Left lung (tissue), 10 donors: ENCODE data around the gene OR2AT4. TPM values are rescaled to one million over a fixed set of nuclear protein-coding genes. Genes with fewer than 3 reads are reported as not detected.
"Not testable (repeated sequence)": the region's sequence is repeated elsewhere in the genome, so short reads cannot be mapped to it uniquely, and the experiment has no call there.

ENCODE experiments used
- ATAC-seq: fragments of 200-7000 bp; cut with Tn5 transposase; one replicate; pipeline ENCODE4 v1.9.1; 2020; ENCODE audit warnings: moderate library complexity
- DNase-seq, 4 donors: peaks; one replicate each; pipeline ENCODE4 v3.0.0-alpha.2; 2013 to 2020
- H3K27ac ChIP-seq, 2 donors: fragments of 200-600 bp; sonication (generic) in 1 of 2; one replicate each; pipeline versions ENCODE4 v1.5.0 to v1.8.0; 2020 to 2021
- H3K27me3 ChIP-seq, 2 donors: fragments of 200-600 bp; sonication (generic) in 1 of 2; one replicate each; pipeline versions ENCODE4 v1.5.0 to v1.8.0; 2020 to 2021
- H3K36me3 ChIP-seq, 2 donors: fragments of 200-600 bp; sonication (generic) in 1 of 2; one replicate each; pipeline versions ENCODE4 v1.5.0 to v1.8.0; 2020 to 2021
- H3K4me1 ChIP-seq, 2 donors: fragments of 200-600 bp; one replicate each; pipeline ENCODE4 v1.8.0; 2021
- H3K4me3 ChIP-seq, 2 donors: fragments of 200-600 bp; sonication (generic) in 1 of 2; one replicate each; pipeline versions ENCODE4 v1.5.0 to v1.8.0; 2020 to 2021; ENCODE audit warnings: mild to moderate bottlenecking in 1 of 2
- H3K9me3 ChIP-seq, 2 donors: fragments of 200-600 bp; sonication (generic) in 1 of 2; one replicate each; pipeline versions ENCODE4 v1.5.0 to v1.8.0; 2020 to 2021
- intact Hi-C, 2 donors: fragments of 100-400 bp; cut with DNase I; formaldehyde crosslinking; loops; one replicate each; pipeline versions ENCODE4 v1.11.2 to v1.14.2; 2022
- polyA plus RNA-seq, 6 donors: library from polyadenylated mRNA; unstranded; fragments of 120-200 nt; gene quantifications; one replicate each; pipeline ENCODE4 v1.2.1, GENCODE V29; 2013; ENCODE audit not compliant: insufficient read length in 6 of 6
- total RNA-seq, 2 donors: library from RNA; stranded (reverse); fragmentation: NEBNext Ultra II Directional; extraction: Animal tissue kit (Norgen Biotek cat#: 25700); gene quantifications; one replicate each; pipeline ENCODE4 v1.2.1, GENCODE V29; 2021
- TF ChIP-seq, protein P1 (sequence below), 2 donors: fragments of 200-600 bp; sonication (generic) in 1 of 2; IDR thresholded peaks; one replicate each; pipeline versions ENCODE4 v1.5.0 to v1.8.0; 2021; ENCODE audit warnings: antibody characterized with exemption in 2 of 2
- donor health status: DM: no; HTN: yes; CAD: no.
- donor health status: DM: no; HTN: no; CAD: no.

Gene OR2AT4
- total and polyA plus RNA-seq, 8 donors = 0.04 to 0.11 (median 0.06) TPM; not detected in 2

DNA sequence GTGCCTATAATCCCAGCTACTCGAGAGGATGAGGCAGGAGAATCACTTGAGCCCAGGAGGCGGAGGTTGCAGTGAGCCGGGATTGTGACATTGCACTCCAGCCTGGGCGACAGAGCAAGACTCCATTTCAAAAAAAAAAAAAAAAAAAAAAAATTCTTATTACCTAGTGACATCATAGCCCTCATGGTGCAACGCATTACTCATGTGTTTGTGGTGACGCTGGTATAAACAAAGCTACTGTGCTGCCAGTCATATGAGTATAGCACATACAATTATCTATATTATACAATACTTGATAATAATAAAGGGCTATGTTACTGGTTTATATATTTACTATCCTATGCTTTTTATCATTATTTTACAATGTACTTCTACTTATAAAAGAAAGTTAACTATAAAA is 41.2 kb downstream of the OR2AT4 start:
- no peaks in the 10 kb centered on the region for H3K27me3 ChIP-seq
- ATAC-seq (no peak), DNase-seq (no peak)
- H3K9me3 ChIP-seq = peaks cover 0 to 9% of the 10 kb centered on the region in 2 donors
- no peak overlapping the region for H3K4me3 ChIP-seq
- intact Hi-C loops = no loop called here
- no peaks in the 10 kb centered on the region for H3K36me3 ChIP-seq
- TF ChIP-seq, protein P1, sequence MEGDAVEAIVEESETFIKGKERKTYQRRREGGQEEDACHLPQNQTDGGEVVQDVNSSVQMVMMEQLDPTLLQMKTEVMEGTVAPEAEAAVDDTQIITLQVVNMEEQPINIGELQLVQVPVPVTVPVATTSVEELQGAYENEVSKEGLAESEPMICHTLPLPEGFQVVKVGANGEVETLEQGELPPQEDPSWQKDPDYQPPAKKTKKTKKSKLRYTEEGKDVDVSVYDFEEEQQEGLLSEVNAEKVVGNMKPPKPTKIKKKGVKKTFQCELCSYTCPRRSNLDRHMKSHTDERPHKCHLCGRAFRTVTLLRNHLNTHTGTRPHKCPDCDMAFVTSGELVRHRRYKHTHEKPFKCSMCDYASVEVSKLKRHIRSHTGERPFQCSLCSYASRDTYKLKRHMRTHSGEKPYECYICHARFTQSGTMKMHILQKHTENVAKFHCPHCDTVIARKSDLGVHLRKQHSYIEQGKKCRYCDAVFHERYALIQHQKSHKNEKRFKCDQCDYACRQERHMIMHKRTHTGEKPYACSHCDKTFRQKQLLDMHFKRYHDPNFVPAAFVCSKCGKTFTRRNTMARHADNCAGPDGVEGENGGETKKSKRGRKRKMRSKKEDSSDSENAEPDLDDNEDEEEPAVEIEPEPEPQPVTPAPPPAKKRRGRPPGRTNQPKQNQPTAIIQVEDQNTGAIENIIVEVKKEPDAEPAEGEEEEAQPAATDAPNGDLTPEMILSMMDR (IDR thresholded peaks at IDR 0.05) = no peak
- H3K4me1 ChIP-seq = no peaks in the 10 kb centered on the region
- no peak overlapping the region for H3K27ac ChIP-seq

DNA sequence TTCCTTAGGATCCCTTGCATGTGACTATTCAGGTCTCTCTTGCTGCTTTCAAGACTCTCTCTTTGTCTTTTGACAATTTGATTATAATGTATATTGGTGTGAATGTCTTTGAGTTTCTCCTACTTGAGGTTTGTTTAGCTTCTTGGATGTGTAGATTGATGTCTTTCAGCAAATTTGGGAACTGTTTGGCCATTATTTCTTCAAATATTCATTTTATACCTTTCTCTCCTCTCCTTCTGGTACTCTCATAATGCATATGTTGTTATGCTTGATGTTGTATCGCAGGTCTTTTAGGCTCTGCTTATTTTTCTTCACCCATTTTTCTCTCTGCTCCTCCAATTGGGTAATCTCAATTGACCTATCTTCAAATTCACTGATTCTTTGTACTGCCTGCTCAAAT is 44.2 kb downstream of the OR2AT4 start:
- no peaks in the 10 kb centered on the region for H3K36me3 ChIP-seq
- no peak overlapping the region for H3K27ac ChIP-seq
- no peak overlapping the region for H3K4me3 ChIP-seq
- TF ChIP-seq, protein P1 (IDR thresholded peaks at IDR 0.05) = no peak
- intact Hi-C loops = no loop called here
- peaks cover 0 to 9% of the 10 kb centered on the region in 2 donors for H3K9me3 ChIP-seq
- no peak for DNase-seq
- no peaks in the 10 kb centered on the region for H3K4me1 ChIP-seq
- ATAC-seq = no peak
- no peaks in the 10 kb centered on the region for H3K27me3 ChIP-seq

DNA sequence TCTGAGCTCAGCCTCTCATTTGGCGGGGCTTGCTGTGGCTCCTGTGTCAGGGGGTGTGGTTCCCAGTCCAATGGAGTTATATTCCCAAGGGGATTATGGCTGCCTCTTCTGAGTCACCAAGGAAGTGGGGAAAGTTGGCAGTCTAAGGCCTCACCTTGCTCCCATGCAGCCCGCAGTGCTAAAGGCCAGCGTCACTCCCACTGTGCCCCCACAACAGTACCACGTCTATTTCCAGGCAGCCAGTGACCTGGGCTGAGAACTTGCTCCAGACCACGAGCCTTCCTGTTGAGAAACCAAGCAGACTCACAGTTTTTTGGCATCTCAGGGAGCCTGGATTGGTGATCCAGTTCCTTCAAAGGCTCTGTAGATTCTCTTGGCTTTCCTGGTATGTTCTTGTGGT is 45.6 kb downstream of the OR2AT4 start:
- DNase-seq (no peak), ATAC-seq (no peak)
- intact Hi-C loops = no loop called here

DNA sequence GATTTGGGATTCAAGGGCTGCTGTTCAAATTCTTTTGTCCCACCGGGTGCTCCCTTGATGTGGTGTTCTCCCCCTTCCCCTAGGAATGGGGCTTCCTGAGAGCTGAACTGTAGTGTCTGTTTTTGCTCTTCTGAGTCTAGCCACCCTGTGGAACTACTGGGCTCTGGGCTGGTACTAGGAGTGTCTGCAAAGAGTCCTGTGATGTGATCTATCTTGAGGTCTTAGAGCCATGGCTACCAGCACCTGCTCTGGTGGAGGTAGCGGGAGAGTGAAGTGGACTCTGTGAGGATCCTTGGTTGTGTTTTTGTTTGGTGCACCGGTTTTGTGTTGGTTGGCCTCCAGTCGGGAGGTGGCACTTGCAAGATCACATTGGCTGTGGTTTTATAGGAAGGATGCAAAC is 46.2 kb downstream of the OR2AT4 start:
- ATAC-seq (no peak), DNase-seq (no peak)
- H3K36me3 ChIP-seq = no peaks in the 10 kb centered on the region
- H3K27ac ChIP-seq = no peak overlapping the region
- peaks cover 0 to 9% of the 10 kb centered on the region in 2 donors for H3K9me3 ChIP-seq
- intact Hi-C loops = no loop called here
- no peak overlapping the region for H3K4me3 ChIP-seq
- H3K27me3 ChIP-seq = no peaks in the 10 kb centered on the region
- no peaks in the 10 kb centered on the region for H3K4me1 ChIP-seq
- TF ChIP-seq, protein P1 (IDR thresholded peaks at IDR 0.05) = no peak

More for the DNA sequence above, 45.6 kb downstream of the OR2AT4 start:
- Histone ChIP-seq H3K27ac (no peak overlapping the region), H3K9me3 (peaks cover 0 to 9% of the 10 kb centered on the region in 2 donors), H3K27me3 (no peaks in the 10 kb centered on the region), H3K4me1 (no peaks in the 10 kb centered on the region), H3K36me3 (no peaks in the 10 kb centered on the region), H3K4me3 (no peak overlapping the region)
- TF ChIP-seq, protein P1 (IDR thresholded peaks at IDR 0.05) = no peak

DNA sequence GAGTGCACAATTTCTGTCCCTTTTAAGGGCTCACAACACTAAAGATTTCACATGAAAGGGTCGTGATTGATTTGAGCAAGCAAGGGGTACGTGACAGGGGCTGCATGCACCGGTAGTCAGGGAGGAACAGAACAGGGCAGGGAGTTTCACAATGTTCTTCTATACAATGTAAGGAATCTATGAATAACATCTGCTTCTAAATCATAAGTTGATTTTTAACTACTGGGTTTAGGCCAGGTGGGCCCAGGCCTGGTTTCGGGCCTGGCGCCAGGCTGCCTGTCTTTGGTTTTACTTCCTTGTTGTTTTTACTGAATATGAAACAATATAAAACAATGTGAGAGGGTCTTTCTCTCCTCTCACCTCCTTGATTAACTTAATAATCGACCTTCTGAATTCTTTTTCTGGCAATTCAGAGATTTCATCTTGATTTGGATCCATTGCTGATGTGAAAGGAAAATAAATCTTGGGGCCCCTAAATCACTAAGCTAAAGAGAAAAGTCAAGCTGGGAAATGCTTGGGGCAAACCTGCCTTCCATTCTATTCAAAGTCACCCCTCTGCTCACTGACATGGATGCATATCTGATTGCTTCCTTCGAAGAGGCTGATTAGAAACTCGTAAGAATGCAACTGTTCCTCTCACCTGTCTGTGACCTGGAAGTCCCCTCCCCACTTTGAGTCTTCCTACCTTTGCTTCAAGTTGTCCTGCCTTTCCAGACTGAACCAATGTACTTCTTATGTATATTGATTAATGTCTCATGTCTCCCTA is 47.0 kb downstream of the OR2AT4 start:
- DNase-seq, H3K9me3 ChIP-seq, H3K4me3 ChIP-seq, H3K4me1 ChIP-seq, H3K36me3 ChIP-seq, ATAC-seq, H3K27me3 ChIP-seq, intact Hi-C loops, H3K27ac ChIP-seq: not testable (repeated sequence)

DNA sequence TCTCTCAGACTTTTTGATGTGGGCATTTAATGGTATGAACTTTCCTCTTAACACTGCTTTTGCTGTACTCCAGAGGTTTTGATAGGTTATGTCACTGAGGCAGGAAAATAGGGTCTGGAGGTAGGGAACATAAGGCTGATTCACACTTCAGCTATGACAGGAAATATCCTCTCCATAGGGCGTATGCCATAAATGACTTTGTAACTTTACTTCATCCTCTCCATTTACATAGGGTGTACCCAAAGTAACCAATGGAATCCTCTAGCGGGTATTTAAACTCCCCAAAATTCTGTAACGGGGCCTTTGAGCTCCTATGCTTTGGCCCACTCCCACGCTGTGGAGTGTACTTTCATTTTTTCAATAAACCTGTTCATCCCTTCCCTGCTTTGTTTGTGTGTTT is 49.5 kb downstream of the OR2AT4 start:
- ATAC-seq (no peak), DNase-seq (no peak)
- intact Hi-C loops = no loop called here
- TF ChIP-seq, protein P1 (IDR thresholded peaks at IDR 0.05) = no peak
- H3K27ac ChIP-seq = no peak overlapping the region
- no peaks in the 10 kb centered on the region for H3K4me1 ChIP-seq
- no peaks in the 10 kb centered on the region for H3K27me3 ChIP-seq
- H3K9me3 ChIP-seq = no peaks in the 10 kb centered on the region
- no peak overlapping the region for H3K4me3 ChIP-seq
- H3K36me3 ChIP-seq = no peaks in the 10 kb centered on the region

DNA sequence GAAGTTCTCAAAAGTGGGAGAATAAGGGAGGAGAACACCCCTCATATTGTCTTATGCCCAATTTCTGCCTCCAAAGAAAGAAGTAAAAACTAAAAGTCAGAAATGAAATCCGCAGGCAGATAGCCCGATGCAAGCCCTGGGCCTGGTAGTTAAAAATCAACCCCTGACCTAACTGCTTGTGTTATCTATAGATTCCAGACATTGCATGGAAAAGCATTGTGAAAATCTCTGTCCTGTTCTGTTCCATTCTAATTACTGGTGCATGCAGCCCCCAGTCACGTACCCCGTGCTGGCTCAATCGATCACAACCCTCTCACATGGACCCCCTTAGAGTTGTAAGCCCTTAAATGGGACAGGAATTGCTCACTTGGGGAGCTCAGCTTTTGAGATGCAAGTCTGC is 50.0 kb downstream of the OR2AT4 start:
- H3K9me3 ChIP-seq, H3K4me3 ChIP-seq, DNase-seq, H3K36me3 ChIP-seq, H3K27me3 ChIP-seq, ATAC-seq, intact Hi-C loops, H3K27ac ChIP-seq, H3K4me1 ChIP-seq: not testable (repeated sequence)

DNA sequence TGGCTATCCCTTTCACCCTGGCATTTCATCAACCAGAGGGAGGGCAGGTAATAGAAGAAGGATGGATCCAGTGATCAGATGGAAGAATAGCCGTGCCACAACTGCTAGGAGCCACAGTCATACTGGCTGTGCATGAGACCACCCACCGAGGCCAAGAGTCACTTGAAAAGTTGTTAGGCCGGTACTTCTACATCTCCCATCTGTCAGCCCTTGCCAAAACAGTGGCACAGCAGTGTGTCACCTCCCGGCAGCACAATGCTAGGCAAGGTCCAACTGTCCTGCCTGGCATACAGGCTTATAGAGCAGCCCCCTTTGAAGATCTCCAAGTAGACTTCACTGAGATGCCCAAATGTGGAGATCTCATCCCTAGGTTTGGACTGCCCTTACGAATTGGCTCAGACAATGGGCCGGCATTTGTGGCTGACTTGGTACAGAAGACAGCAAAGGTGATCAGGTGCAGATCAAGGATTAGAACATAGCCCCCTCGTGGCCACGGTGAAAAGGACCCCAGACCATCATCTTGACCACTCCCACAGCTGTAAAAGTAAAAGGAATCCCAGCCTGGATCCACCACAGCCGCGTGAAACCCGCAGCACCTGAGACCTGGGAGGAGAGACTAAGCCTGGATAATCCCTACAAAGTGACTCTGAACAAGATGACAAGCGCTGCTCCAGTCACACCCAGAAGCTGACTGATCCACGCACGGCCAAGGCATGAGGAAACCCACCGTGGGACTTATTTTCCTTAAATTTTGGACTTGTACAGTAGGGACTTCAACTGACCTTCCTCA is 52.1 kb downstream of the OR2AT4 start:
- DNase-seq, H3K9me3 ChIP-seq, H3K4me3 ChIP-seq, H3K27ac ChIP-seq, ATAC-seq, H3K27me3 ChIP-seq, H3K36me3 ChIP-seq, H3K4me1 ChIP-seq, intact Hi-C loops: not testable (repeated sequence)
